ENCODE data around the gene MED1. TPM values are rescaled to one million over a fixed set of nuclear protein-coding genes. Genes with fewer than 3 reads are reported as not detected.

MED1 gene
- total RNA-seq, 1 experiment from 2014 or later: 58.9 TPM

DNA sequence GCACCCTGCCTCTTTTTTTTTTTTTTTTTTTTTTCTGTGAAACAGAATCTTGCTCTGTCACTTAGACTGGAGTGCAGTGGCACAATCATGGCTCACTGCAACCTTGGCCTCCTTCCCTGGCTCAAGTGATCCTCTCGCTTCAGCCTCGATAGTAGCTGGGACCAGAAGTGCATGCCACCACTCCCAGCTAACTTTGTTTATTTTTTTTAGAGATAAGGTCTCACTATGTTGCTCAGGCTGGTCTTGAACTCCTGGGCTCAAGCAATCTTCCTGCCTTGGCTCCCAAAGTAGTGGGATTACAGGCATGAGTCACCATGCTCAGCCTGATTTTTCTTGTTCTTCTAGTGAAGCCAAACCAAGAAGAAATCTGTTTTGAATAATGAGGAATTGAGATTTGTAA is 35.2 kb upstream of the MED1 start:
- CTCF ChIA-PET: interaction anchor here (0.7 kb wide), 1 partner anchor 595 kb away, joined by 4 read pairs; no protein-coding TSS in a partner anchor
- H3K4me1 ChIP-seq: peaks cover 8% of the 10 kb centered on the region; the same call in 1 of the 2 replicates
- no peaks in the 10 kb centered on the region for H3K4me1 Mint-ChIP-seq (ENCODE audit: low read depth, unreplicated experiment)
- no TSS peak for BruUV-seq (replicated peaks)
- TF ChIP-seq CTCF (IDR thresholded peaks at IDR 0.05; ENCODE audit: insufficient read depth in 1 of 2, low read depth in 1 of 2, low read length in 1 of 2, severe bottlenecking in 1 of 2, unreplicated experiment in 1 of 2): no peak
- intact Hi-C loops (cut with micrococcal nuclease; ENCODE audit: unreplicated experiment): no loop called here
- no peak overlapping the region for H3K4me3 Mint-ChIP-seq (ENCODE audit: unreplicated experiment)
- H3K27me3 ChIP-seq (replicated peaks; ENCODE audit: control insufficient read depth, insufficient read depth, low read length): no peaks in the 10 kb centered on the region
- H3K9me3 Mint-ChIP-seq (ENCODE audit: unreplicated experiment): no peaks in the 10 kb centered on the region
- H3K36me3 Mint-ChIP-seq (ENCODE audit: insufficient read depth, unreplicated experiment): peaks cover 90% of the 10 kb centered on the region
- peaks cover 2% of the 10 kb centered on the region; the same call in 1 of the 2 replicates for H3K36me3 ChIP-seq (ENCODE audit: control insufficient read depth, insufficient read depth, low read length)
- H3K27me3 Mint-ChIP-seq (ENCODE audit: insufficient read depth, unreplicated experiment): no peaks in the 10 kb centered on the region
- POLR2A ChIA-PET: no interaction called here
- H3K27ac Mint-ChIP-seq (ENCODE audit: unreplicated experiment): peak overlapping the region; percentile 25
- no peak overlapping the region for H3K4me3 ChIP-seq (ENCODE audit: low read depth, low read length)
- no peak for DNase-seq
- no peaks in the 10 kb centered on the region for H3K9me3 ChIP-seq

DNA sequence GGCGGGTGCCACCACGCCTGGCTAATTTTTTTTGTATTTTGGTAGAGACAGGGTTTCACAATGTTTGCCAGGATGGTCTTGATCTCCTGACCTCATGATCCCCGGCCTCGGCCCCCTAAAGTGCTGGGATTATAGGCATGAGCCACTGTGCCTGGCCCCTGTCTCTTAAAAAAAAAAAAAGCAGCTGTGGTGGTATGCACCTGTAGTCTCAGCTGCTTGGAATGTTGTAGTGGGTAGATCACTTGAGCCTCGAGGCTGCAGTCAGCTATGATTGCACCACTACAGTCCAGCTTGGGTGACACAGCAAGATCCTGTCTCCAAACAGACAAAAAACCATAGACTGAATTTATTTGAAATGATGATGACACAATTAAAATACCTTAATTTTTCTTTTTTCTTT is 34.5 kb upstream of the MED1 start:
- ChIA-PET CTCF (interaction anchor here (0.6 to 0.9 kb wide), 5 partner anchors 24 to 594 kb away, joined by 3 to 6 read pairs (median 4); no protein-coding TSS in a partner anchor), POLR2A (interaction anchor here (0.6 to 1.5 kb wide), 3 partner anchors 13 to 35 kb away, joined by 3 to 7 read pairs (median 3); partner anchors contain the start of gene CDK12)
- no peak for TF ChIP-seq CTCF (IDR thresholded peaks at IDR 0.05; ENCODE audit: insufficient read depth in 1 of 2, low read depth in 1 of 2, low read length in 1 of 2, severe bottlenecking in 1 of 2, unreplicated experiment in 1 of 2)
- peak; percentile 64 to 73 for DNase-seq
- BruUV-seq (replicated peaks): no TSS peak
- Mint-ChIP-seq H3K4me1 (ENCODE audit: low read depth, unreplicated experiment) (no peaks in the 10 kb centered on the region), H3K9me3 (ENCODE audit: unreplicated experiment) (no peaks in the 10 kb centered on the region), H3K4me3 (ENCODE audit: unreplicated experiment) (no peak overlapping the region), H3K27ac (ENCODE audit: unreplicated experiment) (peak overlapping the region; percentile 25), H3K27me3 (ENCODE audit: insufficient read depth, unreplicated experiment) (no peaks in the 10 kb centered on the region), H3K36me3 (ENCODE audit: insufficient read depth, unreplicated experiment) (peaks cover 89% of the 10 kb centered on the region)
- Histone ChIP-seq H3K27me3 (replicated peaks; ENCODE audit: control insufficient read depth, insufficient read depth, low read length) (no peaks in the 10 kb centered on the region), H3K36me3 (ENCODE audit: control insufficient read depth, insufficient read depth, low read length) (peaks cover 1% of the 10 kb centered on the region; the same call in 1 of the 2 replicates), H3K4me1 (peaks cover 8% of the 10 kb centered on the region; the same call in 1 of the 2 replicates), H3K4me3 (ENCODE audit: low read depth, low read length) (no peak overlapping the region), H3K9me3 (no peaks in the 10 kb centered on the region)
- intact Hi-C loops (cut with micrococcal nuclease; ENCODE audit: unreplicated experiment): no loop called here

- peaks cover 93% of the 10 kb centered on the region for H3K36me3 Mint-ChIP-seq (ENCODE audit: insufficient read depth, unreplicated experiment)
- intact Hi-C loops (cut with micrococcal nuclease; ENCODE audit: unreplicated experiment): no loop called here
- DNase-seq: no peak
Observed at GRCh38 chr17:39484178-39484577, 33.1 kb upstream of the MED1 start.

More at GRCh38 chr17:39484178-39484577, 33.1 kb upstream of the MED1 start:
- Mint-ChIP-seq H3K27me3 (ENCODE audit: insufficient read depth, unreplicated experiment) (no peaks in the 10 kb centered on the region), H3K27ac (ENCODE audit: unreplicated experiment) (no peak overlapping the region), H3K4me3 (ENCODE audit: unreplicated experiment) (no peak overlapping the region), H3K4me1 (ENCODE audit: low read depth, unreplicated experiment) (no peaks in the 10 kb centered on the region), H3K9me3 (ENCODE audit: unreplicated experiment) (no peaks in the 10 kb centered on the region)
- no peaks in the 10 kb centered on the region; the same call in 1 of the 2 replicates for H3K36me3 ChIP-seq (ENCODE audit: control insufficient read depth, insufficient read depth, low read length)
- ChIA-PET CTCF (no interaction called here), POLR2A (no interaction called here)
- no peaks in the 10 kb centered on the region for H3K9me3 ChIP-seq
- peaks cover 8% of the 10 kb centered on the region; the same call in 1 of the 2 replicates for H3K4me1 ChIP-seq
- TF ChIP-seq CTCF (IDR thresholded peaks at IDR 0.05; ENCODE audit: insufficient read depth in 1 of 2, low read depth in 1 of 2, low read length in 1 of 2, severe bottlenecking in 1 of 2, unreplicated experiment in 1 of 2): no peak
- H3K27me3 ChIP-seq (replicated peaks; ENCODE audit: control insufficient read depth, insufficient read depth, low read length): no peaks in the 10 kb centered on the region
- no peak overlapping the region for H3K4me3 ChIP-seq (ENCODE audit: low read depth, low read length)
- no TSS peak for BruUV-seq (replicated peaks)

Data from Caco-2 (cell line).